ENCODE measurements around the gene CCDC7.
"Not testable (repeated sequence)": the region's sequence is repeated elsewhere in the genome, so short reads cannot be mapped to it uniquely, and the experiment has no call there.

CCDC7 gene

GRCh38 chr10:32889631-32890212 is 443.8 kb downstream of the CCDC7 start:
- no peak for DNase-seq

GRCh38 chr10:32890444-32890843 is 444.5 kb downstream of the CCDC7 start:
- no peak for DNase-seq

DNA sequence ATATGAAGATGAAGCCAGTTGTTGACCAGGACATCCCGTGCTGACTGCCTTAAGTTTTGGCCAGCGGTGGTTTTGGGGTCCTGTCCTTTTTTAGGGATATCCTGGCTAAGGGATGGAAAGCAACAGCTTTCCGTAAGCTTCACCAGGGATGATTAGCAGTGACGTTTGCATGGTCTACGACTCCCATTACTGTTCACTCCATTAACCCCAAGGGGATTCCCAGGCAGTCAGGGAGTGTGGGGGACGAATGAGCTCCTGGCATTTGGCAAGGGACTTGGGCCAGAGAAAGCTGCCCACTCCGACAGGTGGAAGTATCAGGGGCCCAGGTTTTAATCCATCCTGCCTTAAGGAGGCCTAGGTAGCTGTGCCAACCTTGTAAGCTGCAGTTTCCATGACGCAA is 445.3 kb downstream of the CCDC7 start:
- DNase-seq, result no peak

DNA sequence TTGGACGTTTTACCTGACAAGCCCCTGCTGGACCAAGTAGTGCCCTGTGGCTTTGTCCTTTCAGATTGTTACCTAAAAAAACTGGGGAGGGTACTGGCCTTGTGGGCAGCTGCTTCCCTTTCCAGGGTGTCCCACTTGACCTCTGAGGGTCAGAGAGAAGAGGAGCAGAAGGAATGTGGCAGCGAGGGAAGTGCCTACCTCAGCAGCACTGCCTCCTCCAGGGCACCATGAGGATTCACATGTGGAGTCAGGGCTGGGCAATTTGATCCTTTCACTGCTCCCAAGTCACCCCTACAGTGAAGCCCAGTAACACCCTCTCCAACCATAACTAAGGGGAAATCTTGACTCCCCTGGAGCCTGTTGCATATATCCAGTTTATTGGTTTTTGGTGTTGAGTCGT is 447.5 kb downstream of the CCDC7 start:
- DNase-seq, result no peak

DNA sequence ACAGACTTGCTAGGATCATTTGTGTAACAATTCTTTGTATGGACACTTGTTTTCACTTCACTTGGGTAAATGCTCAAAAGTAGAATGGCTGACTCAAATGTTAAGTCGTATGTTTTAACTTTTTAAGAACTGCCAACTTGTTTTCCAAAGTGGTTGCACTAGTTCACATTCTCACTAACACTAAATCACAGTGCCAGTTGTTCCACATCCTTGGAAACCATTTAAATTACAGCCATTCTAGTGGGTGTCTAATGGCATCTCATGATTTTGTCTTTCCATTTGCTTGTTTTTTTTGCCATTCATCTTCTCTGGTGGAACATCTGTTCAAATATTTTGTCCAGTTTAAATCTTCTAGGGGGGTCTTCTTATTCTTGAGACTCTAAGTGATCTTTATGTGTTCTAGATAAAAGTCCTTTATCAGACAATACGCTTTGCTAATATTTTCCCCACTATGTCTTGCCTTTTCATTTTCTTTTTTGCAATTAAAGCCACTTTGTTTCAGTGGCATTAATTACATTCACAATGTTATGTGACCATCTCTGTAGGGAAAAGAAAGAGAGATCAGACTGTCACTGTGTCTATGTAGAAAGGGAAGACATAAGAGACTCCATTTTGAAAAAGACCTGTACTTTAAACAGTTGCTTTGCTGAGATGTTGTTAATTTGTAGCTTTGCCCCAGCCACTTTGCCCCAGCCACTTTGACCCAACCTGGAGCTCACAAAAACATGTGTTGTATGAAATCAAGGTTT is 448.1 kb downstream of the CCDC7 start:
- DNase-seq, result no peak

- not testable (repeated sequence) for DNase-seq
Measured at GRCh38 chr10:32895200-32895968, 449.4 kb downstream of the CCDC7 start.

- DNase-seq, result no peak
Measured at GRCh38 chr10:32901815-32902214, 455.9 kb downstream of the CCDC7 start.

DNA sequence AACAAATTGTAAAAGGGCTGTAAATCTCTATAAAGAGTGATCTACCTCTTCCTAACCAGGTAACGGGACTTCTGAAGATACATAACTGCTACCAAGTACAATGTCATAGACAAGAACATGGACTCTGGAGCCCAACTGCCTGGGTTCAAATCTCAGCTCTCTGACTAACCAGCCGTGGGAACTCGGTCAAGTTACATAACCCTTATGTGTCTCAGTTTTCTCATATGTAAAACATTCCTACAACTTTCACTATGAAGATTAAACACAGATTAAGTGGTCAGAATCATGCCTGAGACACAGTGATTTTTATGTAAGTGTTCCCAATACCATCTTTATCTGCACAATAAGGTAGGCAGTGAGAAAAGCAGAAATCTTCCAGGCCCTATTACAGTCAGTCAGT is 459.5 kb downstream of the CCDC7 start:
- no peak for DNase-seq

DNA sequence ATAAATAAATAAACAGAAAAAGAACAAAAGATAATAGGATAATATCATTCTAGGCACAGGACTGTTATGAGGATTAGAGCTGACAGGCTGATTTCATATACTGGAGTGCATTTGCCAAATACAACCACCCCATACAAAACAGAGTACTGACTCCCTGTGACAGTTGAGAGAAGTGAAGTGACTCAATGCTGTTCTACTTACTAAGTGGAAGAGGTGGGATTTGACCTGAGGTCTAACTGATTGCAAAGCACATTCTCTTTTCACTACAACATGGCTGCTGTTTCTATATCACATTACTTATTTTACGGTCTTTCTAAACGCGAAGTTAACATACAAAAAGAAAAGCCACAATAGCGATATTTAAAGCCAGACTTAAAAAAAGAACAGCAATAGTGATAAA is 460.7 kb downstream of the CCDC7 start:
- DNase-seq, result no peak

- no peak for DNase-seq
Measured at GRCh38 chr10:32909456-32909855, 463.5 kb downstream of the CCDC7 start.

DNA sequence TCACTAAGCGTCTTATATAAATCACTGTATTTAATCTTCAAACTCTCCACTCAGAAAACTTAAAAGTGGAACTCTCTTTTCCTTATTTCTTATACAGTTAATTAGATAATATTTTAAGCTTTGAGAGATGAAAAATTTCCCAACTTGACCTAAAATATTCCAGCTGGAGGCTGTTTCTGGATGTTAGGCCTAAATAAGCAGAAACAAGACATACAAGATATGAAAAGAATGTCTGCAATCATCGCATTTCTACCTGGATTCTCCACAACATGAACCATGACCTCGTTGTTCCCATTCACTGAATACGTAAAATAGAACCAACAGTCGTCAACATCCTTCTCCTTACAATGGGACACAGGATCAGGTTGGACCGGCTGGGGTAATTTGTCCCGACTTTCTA is 464.0 kb downstream of the CCDC7 start:
- DNase-seq, result not testable (repeated sequence)

GRCh38 chr10:32911285-32912016 is 465.5 kb downstream of the CCDC7 start:
- no peak for DNase-seq

DNA sequence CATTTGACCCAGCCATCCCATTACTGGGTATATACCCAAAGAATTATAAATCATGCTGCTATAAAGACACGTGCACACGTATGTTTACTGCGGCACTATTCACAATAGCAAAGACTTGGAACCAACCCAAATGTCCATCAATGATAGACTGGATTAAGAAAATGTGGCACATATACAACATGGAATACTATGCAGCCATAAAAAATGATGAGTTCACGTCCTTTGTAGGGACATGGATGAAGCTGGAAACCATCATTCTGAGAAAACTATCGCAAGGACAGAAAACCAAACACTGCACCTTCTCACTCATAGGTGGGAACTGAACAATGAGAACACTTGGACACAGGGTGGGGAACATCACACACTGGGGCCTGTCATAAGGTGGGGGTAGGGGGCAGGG is 471.9 kb downstream of the CCDC7 start:
- DNase-seq, result not testable (repeated sequence)

DNA sequence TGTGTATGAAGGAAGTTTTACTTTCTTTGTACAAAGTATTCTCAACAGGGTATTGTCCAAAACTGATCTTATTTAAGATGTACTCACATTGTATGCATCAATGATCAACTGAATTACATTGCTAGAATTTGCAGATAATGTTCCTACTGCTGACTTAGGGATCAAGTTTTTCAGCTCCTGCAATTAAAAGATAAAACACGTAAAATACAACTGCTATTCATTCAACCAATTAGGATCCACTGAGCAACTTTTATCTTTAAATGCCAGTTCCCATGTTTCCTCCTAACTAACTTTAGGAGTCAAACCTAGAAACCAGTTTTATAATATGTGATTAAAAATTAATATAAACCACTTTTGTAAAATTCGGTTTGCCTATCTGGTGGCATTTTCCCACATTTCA is 476.2 kb downstream of the CCDC7 start:
- DNase-seq, result no peak

- no peak for DNase-seq
Measured at GRCh38 chr10:32923134-32923533, 477.2 kb downstream of the CCDC7 start.

DNA sequence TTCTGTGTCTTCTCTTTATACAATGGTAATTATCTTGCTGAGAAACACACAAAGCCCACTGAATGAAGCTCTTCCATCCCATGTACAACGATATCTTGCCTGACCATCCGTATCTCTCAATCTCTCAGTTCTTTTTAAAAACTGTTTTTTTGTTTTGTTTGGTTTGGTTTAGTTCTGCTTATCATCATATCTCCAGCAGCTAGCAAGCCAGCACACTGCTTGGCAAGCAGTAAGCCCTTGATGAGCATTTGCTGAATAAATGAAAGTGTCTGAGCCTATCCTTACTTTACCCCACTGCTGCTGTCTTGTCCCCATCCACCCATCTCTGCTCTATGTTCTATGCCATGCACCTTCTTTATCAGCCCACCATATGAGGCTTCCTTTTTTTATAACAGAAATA is 477.9 kb downstream of the CCDC7 start:
- DNase-seq, result no peak

All from fibroblast of skin of back (primary cell).